Hepatocyte (in vitro differentiated cells): ENCODE data around the gene APOA4.

Experiments used
- EZH2 ChIP-seq: fragments of 200-600 bp; sonication (generic); IDR thresholded peaks from 2 replicates; pipeline ENCODE4 v1.6.1; 2016; ENCODE audit warnings: antibody characterized with exemption, mild to moderate bottlenecking, borderline replicate concordance
- EZH2phosphoT487 ChIP-seq: fragments of 200-600 bp; sonication (generic); IDR thresholded peaks from one replicate; pipeline ENCODE4 v1.6.1; 2018; ENCODE audit warnings: antibody characterized with exemption, mild to moderate bottlenecking, low read depth, moderate library complexity; ENCODE audit not compliant: unreplicated experiment, severe bottlenecking
- TF ChIP-seq, protein P1 (sequence below): fragments of 200-600 bp; sonication (generic); IDR thresholded peaks from 2 replicates; pipeline ENCODE4 v1.5.1; 2016; ENCODE audit warnings: antibody characterized with exemption, mild to moderate bottlenecking; ENCODE audit not compliant: poor library complexity

DNA sequence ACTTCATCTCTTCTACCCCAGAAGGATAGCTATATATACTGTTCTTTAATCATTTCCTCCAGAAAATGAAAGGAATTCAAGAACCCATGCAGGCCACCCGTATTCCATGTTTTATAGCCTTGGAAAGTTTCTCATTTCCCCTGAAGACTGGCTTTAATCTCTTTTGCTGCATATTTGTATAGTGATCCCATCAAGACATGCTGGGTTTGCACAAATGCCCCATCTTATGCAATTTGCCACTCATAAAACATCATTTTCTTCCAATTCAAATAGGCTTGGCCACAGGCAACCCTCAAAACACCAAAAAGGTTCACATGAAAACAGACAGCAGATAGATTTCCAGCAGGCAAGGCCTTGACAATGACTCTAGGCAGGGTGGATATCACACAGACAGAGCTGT is 42.6 kb upstream of the APOA4 start:
- TF ChIP-seq, protein P1, sequence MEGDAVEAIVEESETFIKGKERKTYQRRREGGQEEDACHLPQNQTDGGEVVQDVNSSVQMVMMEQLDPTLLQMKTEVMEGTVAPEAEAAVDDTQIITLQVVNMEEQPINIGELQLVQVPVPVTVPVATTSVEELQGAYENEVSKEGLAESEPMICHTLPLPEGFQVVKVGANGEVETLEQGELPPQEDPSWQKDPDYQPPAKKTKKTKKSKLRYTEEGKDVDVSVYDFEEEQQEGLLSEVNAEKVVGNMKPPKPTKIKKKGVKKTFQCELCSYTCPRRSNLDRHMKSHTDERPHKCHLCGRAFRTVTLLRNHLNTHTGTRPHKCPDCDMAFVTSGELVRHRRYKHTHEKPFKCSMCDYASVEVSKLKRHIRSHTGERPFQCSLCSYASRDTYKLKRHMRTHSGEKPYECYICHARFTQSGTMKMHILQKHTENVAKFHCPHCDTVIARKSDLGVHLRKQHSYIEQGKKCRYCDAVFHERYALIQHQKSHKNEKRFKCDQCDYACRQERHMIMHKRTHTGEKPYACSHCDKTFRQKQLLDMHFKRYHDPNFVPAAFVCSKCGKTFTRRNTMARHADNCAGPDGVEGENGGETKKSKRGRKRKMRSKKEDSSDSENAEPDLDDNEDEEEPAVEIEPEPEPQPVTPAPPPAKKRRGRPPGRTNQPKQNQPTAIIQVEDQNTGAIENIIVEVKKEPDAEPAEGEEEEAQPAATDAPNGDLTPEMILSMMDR: no peak
- TF ChIP-seq EZH2phosphoT487: no peak
- TF ChIP-seq EZH2: no peak
